DND-41 (cell line): ENCODE data around the gene EPHA7.

ENCODE experiments used
- ATAC-seq: fragments of 200-7000 bp; cut with Tn5 transposase; 3 replicates; pipeline ENCODE4 v1.9.1; 2021; ENCODE audit warnings: low read depth; ENCODE audit not compliant: insufficient read depth
- DNase-seq: peaks from one replicate; pipeline ENCODE4 v3.0.0-alpha.2; 2020
- H2AFZ ChIP-seq: 2 replicates; pipeline ENCODE4 v1.6.0; 2012; ENCODE audit warnings: low read depth, low read length
- H3K27ac ChIP-seq: 2 replicates; pipeline ENCODE4 v1.5.1; 2012; ENCODE audit warnings: low read length, inconsistent platforms
- H3K27me3 ChIP-seq: fragments of 200-600 bp; sonication (generic); 2 replicates; pipeline ENCODE4 v1.6.0; 2012; ENCODE audit warnings: low read length, mild to moderate bottlenecking, inconsistent platforms; ENCODE audit not compliant: insufficient read depth, poor library complexity
- H3K36me3 ChIP-seq: 2 replicates; pipeline ENCODE4 v1.5.1; 2012; ENCODE audit warnings: low read length, inconsistent platforms; ENCODE audit not compliant: insufficient read depth
- H3K4me1 ChIP-seq: 2 replicates; pipeline ENCODE4 v1.5.1; 2012; ENCODE audit warnings: mild to moderate bottlenecking, low read length; ENCODE audit not compliant: insufficient read depth
- H3K4me2 ChIP-seq: 2 replicates; pipeline ENCODE4 v1.6.0; 2012; ENCODE audit warnings: mild to moderate bottlenecking, moderate library complexity, low read length, inconsistent platforms; ENCODE audit not compliant: insufficient read depth
- H3K4me3 ChIP-seq, 2 experiments: fragments of 200-600 bp in 1 of 2; shearing (Covaris generic) in 1 of 2; 2 replicates each; pipeline ENCODE4 v1.5.1; 2012 to 2016; ENCODE audit warnings: inconsistent platforms in 2 of 2, low read length in 2 of 2, mild to moderate bottlenecking in 2 of 2, low read depth in 1 of 2, moderate library complexity in 1 of 2
- H3K79me2 ChIP-seq: 2 replicates; pipeline ENCODE4 v1.6.0; 2012; ENCODE audit warnings: low read length, inconsistent platforms; ENCODE audit not compliant: insufficient read depth
- H3K9ac ChIP-seq: 2 replicates; pipeline ENCODE4 v1.6.0; 2012; ENCODE audit warnings: low read depth, mild to moderate bottlenecking, inconsistent platforms, low read length, moderate library complexity
- H3K9me3 ChIP-seq: 2 replicates; pipeline ENCODE4 v1.5.1; 2012; ENCODE audit warnings: low read length, moderate library complexity, mild to moderate bottlenecking, inconsistent platforms; ENCODE audit not compliant: insufficient read depth, severe bottlenecking
- H4K20me1 ChIP-seq: 2 replicates; pipeline ENCODE4 v1.6.0; 2012; ENCODE audit warnings: low read length; ENCODE audit not compliant: insufficient read depth
- CTCF ChIP-seq: IDR thresholded peaks from 2 replicates; pipeline ENCODE4 v1.5.1; 2012; ENCODE audit warnings: borderline replicate concordance, low read length, moderate library complexity, mild to moderate bottlenecking; ENCODE audit not compliant: poor library complexity, severe bottlenecking; ENCODE audit errors: extremely low read depth
- EZH2 ChIP-seq: IDR thresholded peaks from 3 replicates; pipeline ENCODE4 v1.6.1; 2012; ENCODE audit warnings: borderline replicate concordance, low read depth, mild to moderate bottlenecking, moderate library complexity, low read length, inconsistent platforms; ENCODE audit not compliant: severe bottlenecking

EPHA7 gene

GRCh38 chr6:93307505-93308409 is 111.6 kb downstream of the EPHA7 start:
- Histone ChIP-seq H3K9me3 (no peaks in the 10 kb centered on the region), H3K27ac (no peak overlapping the region), H3K9ac (no peak overlapping the region), H3K4me2 (no peak overlapping the region), H3K36me3 (no peaks in the 10 kb centered on the region), H2AFZ (no peak overlapping the region), H3K79me2 (no peaks in the 10 kb centered on the region), H3K4me3 (no peak overlapping the region), H4K20me1 (no peaks in the 10 kb centered on the region), H3K4me1 (no peaks in the 10 kb centered on the region), H3K27me3 (no peaks in the 10 kb centered on the region)
- DNase-seq (no peak), ATAC-seq (no peak)
- no peak for TF ChIP-seq EZH2
- no peak for TF ChIP-seq CTCF

GRCh38 chr6:93305088-93305487 is 114.3 kb downstream of the EPHA7 start:
- Histone ChIP-seq H3K4me2 (no peak overlapping the region), H3K4me1 (no peaks in the 10 kb centered on the region), H3K79me2 (no peaks in the 10 kb centered on the region), H3K9me3 (no peaks in the 10 kb centered on the region), H3K9ac (no peak overlapping the region), H3K27me3 (no peaks in the 10 kb centered on the region), H3K4me3 (no peak overlapping the region), H3K36me3 (no peaks in the 10 kb centered on the region), H3K27ac (no peak overlapping the region), H4K20me1 (no peaks in the 10 kb centered on the region), H2AFZ (no peak overlapping the region)
- ATAC-seq (no peak), DNase-seq (no peak)
- no peak for TF ChIP-seq CTCF
- TF ChIP-seq EZH2 = no peak

GRCh38 chr6:93304505-93304904 is 114.9 kb downstream of the EPHA7 start:
- no peak for DNase-seq
- Histone ChIP-seq H3K4me3 (no peak overlapping the region), H3K27me3 (no peaks in the 10 kb centered on the region), H2AFZ (no peak overlapping the region), H3K4me1 (no peaks in the 10 kb centered on the region), H3K27ac (no peak overlapping the region), H3K9me3 (no peaks in the 10 kb centered on the region), H3K79me2 (no peaks in the 10 kb centered on the region), H3K36me3 (no peaks in the 10 kb centered on the region), H4K20me1 (no peaks in the 10 kb centered on the region), H3K4me2 (no peak overlapping the region), H3K9ac (no peak overlapping the region)
- ATAC-seq = no peak
- TF ChIP-seq CTCF (no peak), EZH2 (no peak)
